GM19372 (cell line): ENCODE data around the gene ENO1.

Experiments used
- ATAC-seq: cut with Tn5 transposase; IDR thresholded peaks from one replicate; pipeline ENCODE4 v1.9.1; 2021; ENCODE audit warnings: mild to moderate bottlenecking, low read depth, moderate library complexity; ENCODE audit not compliant: unreplicated experiment

The ENO1 gene

GRCh38 chr1:8816264-8816663 lies 62.2 kb downstream of the ENO1 start:
- ATAC-seq = no peak

DNA sequence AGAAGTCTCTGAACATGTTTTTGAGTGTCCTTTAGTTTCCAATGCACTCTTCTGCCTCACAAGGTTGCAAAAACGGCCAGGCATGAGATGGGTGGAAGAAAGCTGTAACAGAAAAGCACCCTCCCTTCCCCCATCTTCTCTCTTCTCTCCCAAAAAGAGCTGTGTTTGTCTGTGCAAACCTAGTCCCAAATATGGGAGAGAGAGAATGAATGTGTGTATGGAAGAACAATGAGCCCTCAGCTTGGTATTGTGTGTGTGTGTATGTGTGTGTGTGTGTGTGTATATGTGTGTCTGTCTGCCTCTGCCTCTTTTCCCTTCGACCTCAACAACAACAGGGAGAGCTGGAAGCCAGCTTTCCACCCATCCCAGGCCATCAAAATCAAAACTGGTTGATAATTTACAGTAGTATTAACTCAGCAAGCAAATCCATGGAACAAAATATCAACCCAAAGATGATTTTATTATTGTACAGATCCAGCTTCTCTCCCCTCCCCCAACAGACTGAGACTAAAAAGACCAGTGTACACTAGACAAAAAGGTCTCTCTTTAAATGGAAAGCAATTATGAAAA lies 62.8 kb downstream of the ENO1 start:
- ATAC-seq = no peak

- ATAC-seq = no peak
Observed at GRCh38 chr1:8814865-8815264, 63.6 kb downstream of the ENO1 start.

DNA sequence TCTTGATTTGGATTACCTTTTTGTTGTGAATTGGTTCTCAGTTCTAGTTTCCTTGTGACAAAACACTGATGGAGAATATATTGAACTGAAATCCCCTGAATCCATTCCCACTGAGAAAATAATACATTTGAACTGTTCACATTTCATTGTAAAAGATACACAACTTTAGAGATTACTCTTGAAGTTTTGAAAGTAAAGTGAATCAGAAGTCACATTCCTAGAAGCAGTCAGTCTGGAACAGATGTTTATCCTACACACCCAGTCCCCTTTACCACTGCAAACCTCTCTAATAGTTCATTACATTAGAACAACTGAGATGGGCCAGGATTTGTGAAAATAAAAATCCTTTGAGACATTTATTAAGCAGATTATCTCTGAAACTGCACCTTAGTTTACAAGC lies 64.5 kb downstream of the ENO1 start:
- no peak for ATAC-seq

- ATAC-seq = no peak
Observed at GRCh38 chr1:8813016-8813763, 65.3 kb downstream of the ENO1 start.

DNA sequence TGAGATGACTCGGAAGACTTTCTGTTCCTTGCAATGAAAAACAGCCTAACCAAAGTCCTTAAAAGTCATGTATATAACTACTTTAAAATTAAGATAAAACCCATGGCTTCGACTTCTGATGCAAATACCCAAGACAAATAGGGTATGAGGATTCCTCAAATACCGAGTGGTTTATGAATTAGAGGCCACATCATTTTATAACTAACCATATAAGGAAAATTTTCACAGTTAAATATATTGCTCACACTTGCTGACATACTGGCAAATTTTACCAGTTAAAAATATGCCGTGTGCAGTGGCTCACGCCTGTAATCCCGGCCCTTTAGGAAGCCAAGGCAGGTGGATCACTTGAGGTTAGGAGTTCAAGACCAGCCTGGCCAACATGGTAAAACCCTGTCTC lies 66.4 kb downstream of the ENO1 start:
- ATAC-seq = no peak
